H1 (cell line): ENCODE measurements around the gene ATOH8. TPM values are rescaled to one million over a fixed set of nuclear protein-coding genes. Genes with fewer than 3 reads are reported as not detected.

ENCODE experiments used
- CTCF ChIA-PET: fragments of 300-600 bp; sonication (Branson Sonifier 250); formaldehyde crosslinking; loops from one replicate; lab custom pipeline; 2021; ENCODE audit not compliant: partially characterized antibody; lab: Charles Lee
- POLR2A ChIA-PET: fragments of 300-600 bp; sonication (Branson Sonifier 250); formaldehyde crosslinking; loops from one replicate; lab custom pipeline; 2021; ENCODE audit warnings: inconsistent platforms; ENCODE audit not compliant: partially characterized antibody; lab: Charles Lee
- DNase-seq, 2 experiments: peaks; one replicate each; pipeline versions ENCODE4 v3.0.0 to v3.0.0-alpha.2; 2010 to 2022; ENCODE audit warnings: low spot score in 2 of 2, low read depth in 1 of 2, mixed read lengths in 1 of 2
- FAIRE-seq: peaks from 2 replicates; lab custom pipeline; 2011; peaks lifted over from hg19 to GRCh38; lab: Jason Lieb, UNC
- H2AFZ ChIP-seq: 2 replicates; pipeline ENCODE4 v1.8.1; 2012; ENCODE audit warnings: low read length, inconsistent platforms
- H2AK5ac ChIP-seq: 2 replicates; pipeline ENCODE4 v1.6.1; 2013; ENCODE audit warnings: low read depth, low read length
- H2BK120ac ChIP-seq: replicated peaks from 2 replicates; pipeline ENCODE3; 2013; ENCODE audit warnings: low read depth, low read length, inconsistent platforms
- H2BK12ac ChIP-seq: 2 replicates; pipeline ENCODE4 v1.6.1; 2013; ENCODE audit warnings: low read depth, low read length
- H2BK15ac ChIP-seq: 2 replicates; pipeline ENCODE4 v1.6.1; 2013; ENCODE audit warnings: low read length
- H2BK20ac ChIP-seq: 2 replicates; pipeline ENCODE4 v1.6.1; 2013; ENCODE audit warnings: low read length
- H2BK5ac ChIP-seq: 2 replicates; pipeline ENCODE4 v1.6.1; 2013; ENCODE audit warnings: low read depth, low read length
- H3K14ac ChIP-seq: 2 replicates; pipeline ENCODE4 v1.6.1; 2013; ENCODE audit warnings: inconsistent platforms; ENCODE audit not compliant: insufficient read length
- H3K18ac ChIP-seq: 2 replicates; pipeline ENCODE4 v1.6.1; 2013; ENCODE audit warnings: low read length; ENCODE audit errors: extremely low read depth
- H3K23ac ChIP-seq: 2 replicates; pipeline ENCODE4 v1.6.1; 2013; ENCODE audit warnings: inconsistent platforms; ENCODE audit not compliant: insufficient read length
- H3K23me2 ChIP-seq: 2 replicates; pipeline ENCODE4 v1.6.1; 2013; ENCODE audit warnings: low read depth, low read length
- H3K27ac ChIP-seq: 2 replicates; pipeline ENCODE4 v1.6.1; 2011; ENCODE audit warnings: low read depth, low read length, inconsistent platforms
- H3K27me3 ChIP-seq, 4 experiments: replicated peaks in 1 of 4; 1 replicate in 1 of 4; 2 replicates in 3 of 4; pipeline versions ENCODE4 v1.6.1 to v1.8.1; 2011 to 2013; ENCODE audit warnings: low read length in 3 of 4, mild to moderate bottlenecking in 3 of 4, inconsistent platforms in 2 of 4, mixed read lengths in 2 of 4, moderate library complexity in 1 of 4; ENCODE audit not compliant: control insufficient read depth in 3 of 4, insufficient read depth in 3 of 4; ENCODE audit errors: extremely low read depth in 1 of 4
- H3K36me3 ChIP-seq, 4 experiments: 2 replicates each; pipeline versions ENCODE4 v1.6.1 to v1.8.1; 2011 to 2013; ENCODE audit warnings: mild to moderate bottlenecking in 4 of 4, low read length in 3 of 4, moderate library complexity in 2 of 4, control low read depth in 1 of 4, inconsistent platforms in 1 of 4; ENCODE audit not compliant: insufficient read depth in 4 of 4, control insufficient read depth in 2 of 4
- H3K4ac ChIP-seq: replicated peaks from 2 replicates; pipeline ENCODE3; 2013; ENCODE audit warnings: low read length, low read depth, mixed read lengths, inconsistent platforms; ENCODE audit not compliant: insufficient read length
- H3K4me1 ChIP-seq, 4 experiments: replicated peaks in 1 of 4; 1 replicate in 1 of 4; 2 replicates in 3 of 4; pipeline versions ENCODE4 v1.6.1 to v1.8.1; 2011 to 2013; ENCODE audit warnings: low read length in 3 of 4, inconsistent platforms in 2 of 4, mixed read lengths in 1 of 4; ENCODE audit not compliant: insufficient read depth in 4 of 4, control insufficient read depth in 3 of 4
- H3K4me2 ChIP-seq, 2 experiments: 2 replicates each; pipeline versions ENCODE4 v1.6.1 to v1.8.1; 2011 to 2013; ENCODE audit warnings: low read depth in 2 of 2, low read length in 2 of 2, control low read depth in 1 of 2, inconsistent platforms in 1 of 2, mild to moderate bottlenecking in 1 of 2; ENCODE audit not compliant: insufficient read depth in 1 of 2
- H3K4me3 ChIP-seq, 4 experiments: fragments of 200-600, 300-600 bp in 1 of 4; sonication (generic), shearing (Covaris generic), sonication (Bioruptor Twin) in 1 of 4; 2 replicates each; pipeline versions ENCODE4 v1.5.1 to v1.8.1; 2011 to 2016; ENCODE audit warnings: low read length in 4 of 4, low read depth in 3 of 4, control low read depth in 2 of 4, inconsistent platforms in 2 of 4, mild to moderate bottlenecking in 2 of 4, mixed read lengths in 1 of 4, moderate library complexity in 1 of 4; ENCODE audit not compliant: insufficient read depth in 2 of 4; ENCODE audit errors: extremely low read depth in 1 of 4
- H3K56ac ChIP-seq: replicated peaks from 2 replicates; pipeline ENCODE3; 2013; ENCODE audit warnings: low read depth, mild to moderate bottlenecking, mixed read lengths, low read length, inconsistent platforms; ENCODE audit not compliant: insufficient read length
- H3K79me1 ChIP-seq: 2 replicates; pipeline ENCODE4 v1.6.1; 2013; ENCODE audit warnings: low read depth, low read length, control low read depth
- H3K79me2 ChIP-seq, 2 experiments: 2 replicates each; pipeline versions ENCODE4 v1.6.1 to v1.8.1; 2012 to 2013; ENCODE audit warnings: low read length in 2 of 2, mild to moderate bottlenecking in 2 of 2, inconsistent platforms in 1 of 2; ENCODE audit not compliant: insufficient read depth in 2 of 2, control insufficient read depth in 1 of 2
- H3K9ac ChIP-seq, 4 experiments: replicated peaks in 1 of 4; 1 replicate in 1 of 4; 2 replicates in 3 of 4; pipeline versions ENCODE4 v1.6.1 to v1.8.1; 2011 to 2013; ENCODE audit warnings: low read depth in 3 of 4, low read length in 3 of 4, control low read depth in 2 of 4, mild to moderate bottlenecking in 2 of 4, moderate library complexity in 2 of 4, inconsistent platforms in 1 of 4; ENCODE audit errors: extremely low read depth in 1 of 4
- H3K9me3 ChIP-seq, 2 experiments: 2 replicates each; pipeline versions ENCODE4 v1.6.1 to v1.8.1; 2012 to 2013; ENCODE audit warnings: mild to moderate bottlenecking in 2 of 2, moderate library complexity in 2 of 2, control low read depth in 1 of 2, inconsistent platforms in 1 of 2, low read depth in 1 of 2, low read length in 1 of 2, mixed read lengths in 1 of 2; ENCODE audit not compliant: insufficient read depth in 2 of 2
- H4K20me1 ChIP-seq, 2 experiments: replicated peaks in 1 of 2; 2 replicates each; pipeline versions ENCODE3 to v1.8.1; 2011 to 2013; ENCODE audit warnings: inconsistent platforms in 2 of 2, low read length in 2 of 2, mild to moderate bottlenecking in 1 of 2; ENCODE audit not compliant: insufficient read depth in 2 of 2, control insufficient read depth in 1 of 2
- H4K5ac ChIP-seq: 2 replicates; pipeline ENCODE4 v1.6.1; 2013; ENCODE audit warnings: low read length, low read depth, mixed read lengths, inconsistent platforms; ENCODE audit not compliant: insufficient read length
- H4K8ac ChIP-seq: 2 replicates; pipeline ENCODE4 v1.8.0; 2013; ENCODE audit warnings: mild to moderate bottlenecking, moderate library complexity, low read length, inconsistent platforms; ENCODE audit not compliant: insufficient read depth; ENCODE audit errors: extremely low read depth
- H4K91ac ChIP-seq: replicated peaks from 2 replicates; pipeline ENCODE3; 2013; ENCODE audit warnings: low read length, mixed read lengths, inconsistent platforms; ENCODE audit not compliant: insufficient read length
- ATF3 ChIP-seq: IDR thresholded peaks from 2 replicates; pipeline ENCODE4 v1.6.1; 2011; ENCODE audit warnings: low read depth, mild to moderate bottlenecking, low read length; ENCODE audit not compliant: insufficient read depth
- CHD1 ChIP-seq: IDR thresholded peaks from 2 replicates; pipeline ENCODE4 v1.6.1; 2012; ENCODE audit warnings: low read depth, low read length, improper control_type of control experiment
- EP300 ChIP-seq, 2 experiments: IDR thresholded peaks; 1 replicate in 1 of 2; 2 replicates in 1 of 2; pipeline ENCODE4 v1.6.1; 2011 to 2012; ENCODE audit warnings: low read depth in 2 of 2, low read length in 2 of 2, mild to moderate bottlenecking in 2 of 2, borderline replicate concordance in 1 of 2, inconsistent platforms in 1 of 2, moderate library complexity in 1 of 2
- JUN ChIP-seq: IDR thresholded peaks from 2 replicates; pipeline ENCODE4 v1.6.1; 2011; ENCODE audit warnings: low read depth, mild to moderate bottlenecking, improper control_type of control experiment, low read length
- KDM4A ChIP-seq: IDR thresholded peaks from one replicate; pipeline ENCODE4 v1.7.1; 2012; ENCODE audit warnings: low read depth, mild to moderate bottlenecking, moderate library complexity, low read length, inconsistent platforms; ENCODE audit not compliant: severe bottlenecking
- RFX5 ChIP-seq: IDR thresholded peaks from 2 replicates; pipeline ENCODE4 v1.6.1; 2011; ENCODE audit warnings: low read depth, low read length, improper control_type of control experiment, borderline replicate concordance
- RNF2 ChIP-seq: fragments of 200-900, 300-1000 bp; sonication (generic); IDR thresholded peaks from 2 replicates; pipeline ENCODE4 v1.7.1; 2016; ENCODE audit warnings: borderline replicate concordance, low read depth, mild to moderate bottlenecking, antibody characterized with exemption, low read length; ENCODE audit not compliant: poor library complexity, severe bottlenecking; ENCODE audit errors: missing control alignments
- SAP30 ChIP-seq: fragments of 300-600 bp; sonication (generic); IDR thresholded peaks from 2 replicates; pipeline ENCODE4 v1.7.1; 2012; ENCODE audit warnings: low read length, moderate library complexity, mild to moderate bottlenecking, inconsistent platforms; ENCODE audit not compliant: insufficient read depth, insufficient replicate concordance
- SP1 ChIP-seq: IDR thresholded peaks from 2 replicates; pipeline ENCODE4 v1.6.1; 2011; ENCODE audit warnings: low read depth, low read length
- TAF7 ChIP-seq: optimal IDR thresholded peaks from 2 replicates; pipeline ENCODE3; 2011; ENCODE audit warnings: low read depth, mild to moderate bottlenecking, inconsistent platforms, low read length, moderate library complexity, borderline replicate concordance
- ZNF274 ChIP-seq: IDR thresholded peaks from 2 replicates; pipeline ENCODE4 v1.7.0; 2012; ENCODE audit warnings: low read length, borderline replicate concordance; ENCODE audit errors: extremely low read depth
- WGBS, 2 experiments: shearing (Covaris generic) in 1 of 2; methylation state at CpG; one replicate each; pipeline versions ENCODE4 v1.1.6 to v1.1.7; 2013 to 2015; ENCODE audit warnings: low lambda C conversion rate in 2 of 2, mixed read lengths in 2 of 2, inconsistent platforms in 1 of 2, low coverage in 1 of 2, missing lambda C conversion rate in 1 of 2; ENCODE audit not compliant: insufficient replicate concordance in 2 of 2, insufficient coverage in 1 of 2, insufficient read length in 1 of 2; ENCODE audit errors: extremely low coverage in 1 of 2, missing lambda C conversion rate in 1 of 2; 5-methylcytosine and 5-hydroxymethylcytosine counted together
- polyA plus RNA-seq, 7 experiments: library from polyadenylated mRNA; depleted of rRNA in 3 of 7; stranded (reverse) in 5 of 7; unstranded in 2 of 7; fragments of >200 nt in 5 of 7; fragments of 200-250 nt in 2 of 7; gene quantifications; 1 replicate in 5 of 7; 2 replicates in 1 of 7; 4 replicates in 1 of 7; pipeline versions ENCODE4 v1.2.1 to v1.2.3, GENCODE V29; 2011 to 2013; ENCODE audit warnings: missing spikeins in 2 of 7, mixed read lengths in 2 of 7
- total RNA-seq: library from RNA; stranded (reverse); fragmentation: NEBNext Ultra II Directional; extraction: Animal tissue kit (Norgen Biotek cat#: 25700); gene quantifications from 2 replicates; pipeline ENCODE4 v1.2.1, GENCODE V29; 2021

The ATOH8 gene
- total and polyA plus RNA-seq, 2 of the 8 experiments (the other 6 are each of a cell fraction or from before 2014, with no cell fraction given) = 0.50 to 0.53 TPM

GRCh38 chr2:85806358-85807118 is 52.7 kb downstream of the ATOH8 start:
- H3K79me1 ChIP-seq = no peaks in the 10 kb centered on the region
- no peak overlapping the region for H3K23ac ChIP-seq
- H2BK5ac ChIP-seq = no peak overlapping the region
- H3K18ac ChIP-seq = no peak overlapping the region
- no peak overlapping the region for H3K14ac ChIP-seq
- no peak overlapping the region for H4K8ac ChIP-seq
- H3K36me3 ChIP-seq = no peaks in the 10 kb centered on the region
- H3K9ac ChIP-seq = no peak overlapping the region
- no peak overlapping the region for H2BK120ac ChIP-seq
- no peak overlapping the region for H2BK15ac ChIP-seq
- POLR2A ChIA-PET = interaction anchor here (0.9 kb wide), 1 partner anchor 56 kb away, joined by 3 read pairs; no protein-coding TSS in a partner anchor
- H2BK20ac ChIP-seq = no peak overlapping the region
- no peaks in the 10 kb centered on the region for H3K9me3 ChIP-seq
- WGBS, 2 experiments = 83% methylated on average over 4 of the region's 4 CpGs; no CpG with 5 or more reads in 1 of the 2 experiments
- H2AFZ ChIP-seq = no peak overlapping the region
- H2AK5ac ChIP-seq = no peak overlapping the region
- CTCF ChIA-PET = interaction anchor here (0.7 to 8.0 kb wide), 11 partner anchors 10 to 101 kb away, joined by 3 to 86 read pairs (median 5); no protein-coding TSS in a partner anchor
- no peak overlapping the region for H2BK12ac ChIP-seq
- no peaks in the 10 kb centered on the region for H3K23me2 ChIP-seq
- DNase-seq (no peak), FAIRE-seq (no peak)
- H3K4me3 ChIP-seq = no peak overlapping the region
- H3K27ac ChIP-seq = no peak overlapping the region
- H4K91ac ChIP-seq = no peak overlapping the region
- H3K4me2 ChIP-seq = no peak overlapping the region
- no peak overlapping the region for H3K4ac ChIP-seq
- no peaks in the 10 kb centered on the region for H4K20me1 ChIP-seq
- no peaks in the 10 kb centered on the region for H3K4me1 ChIP-seq
- H4K5ac ChIP-seq = no peak overlapping the region
- no peak overlapping the region for H3K56ac ChIP-seq
- no peaks in the 10 kb centered on the region for H3K79me2 ChIP-seq
- H3K27me3 ChIP-seq = peaks cover 0 to 2% (median 0%) of the 10 kb centered on the region in 4 experiments; a peak in 1 of 7 replicates
- no peak for TF ChIP-seq RFX5
- TF ChIP-seq RNF2 = no peak
- TF ChIP-seq KDM4A = no peak
- TF ChIP-seq ATF3 = no peak
- no peak for TF ChIP-seq EP300 (IDR thresholded peaks at IDR 0.05; ENCODE audit: borderline replicate concordance in 1 of 2, low read depth in 2 of 2, low read length in 2 of 2)
- TF ChIP-seq SP1 = no peak
- no peak for TF ChIP-seq SAP30
- TF ChIP-seq ZNF274 = no peak
- TF ChIP-seq CHD1 = no peak
- no peak for TF ChIP-seq TAF7
- no peak for TF ChIP-seq JUN
